GM10248 (cell line): ENCODE measurements around the gene SMIM7.

Experiments used
- CTCF ChIA-PET: fragments of 300-600 bp; sonication (Branson Sonifier 250); formaldehyde crosslinking; extraction: SDS; loops from one replicate; lab custom pipeline; 2021; ENCODE audit warnings: antibody characterized with exemption; lab: Yijun Ruan, JAX
- POLR2A ChIA-PET: fragments of 350-650 bp; sonication (Branson Sonifier 250); formaldehyde crosslinking; extraction: SDS; loops from one replicate; lab custom pipeline; 2020; ENCODE audit warnings: antibody characterized with exemption; lab: Yijun Ruan, JAX
- DNase-seq: peaks from one replicate; pipeline ENCODE4 v3.0.0; 2012; ENCODE audit errors: extremely low spot score
- CTCF ChIP-seq: IDR thresholded peaks from 2 replicates; pipeline ENCODE4 v1.5.1; 2012; ENCODE audit warnings: mild to moderate bottlenecking, low read depth; ENCODE audit errors: extremely low read depth, missing control alignments, control extremely low read depth

The SMIM7 gene

GRCh38 chr19:16659832-16660708, at the start of gene SMIM7:
TSS of gene SMIM7 (minus strand) at chr19:16660144. CDS start at chr19:16660110, 34 bp downstream.
- peak; percentile 40 for TF ChIP-seq CTCF
- DNase-seq = peak; percentile 99
- ChIA-PET CTCF (interaction anchor here (1.0 to 1.5 kb wide), 6 partner anchors 10 to 575 kb away, joined by 3 to 4 read pairs (median 4); no protein-coding TSS in a partner anchor), POLR2A (interaction anchor here (2.2 to 2.3 kb wide), 2 partner anchors 32 to 75 kb away, joined by 6 to 14 read pairs; partner anchors contain the start of gene MED26)

GRCh38 chr19:16703677-16704076, 43.7 kb upstream of the SMIM7 start:
- TF ChIP-seq CTCF = no peak
- ChIA-PET POLR2A (no interaction called here), CTCF (interaction anchor here (1.2 to 1.5 kb wide), 2 partner anchors 9 to 11 kb away, joined by 4 read pairs; no protein-coding TSS in a partner anchor)
- no peak for DNase-seq

- TF ChIP-seq CTCF = no peak
- ChIA-PET POLR2A (no interaction called here), CTCF (no interaction called here)
- no peak for DNase-seq
Observed at GRCh38 chr19:16702123-16702522, 42.2 kb upstream of the SMIM7 start.

GRCh38 chr19:16698914-16699313, 39.0 kb upstream of the SMIM7 start:
- CTCF ChIA-PET = interaction anchor here (2.0 kb wide), 1 partner anchor 16 kb away, joined by 6 read pairs; no protein-coding TSS in a partner anchor
- no peak for TF ChIP-seq CTCF
- no peak for DNase-seq
- POLR2A ChIA-PET = no interaction called here

- CTCF ChIA-PET = interaction anchor here (1.3 to 1.6 kb wide), 2 partner anchors 11 to 16 kb away, joined by 4 to 6 read pairs; no protein-coding TSS in a partner anchor
- POLR2A ChIA-PET = no interaction called here
- no peak for TF ChIP-seq CTCF
- DNase-seq = no peak
Observed at GRCh38 chr19:16688084-16688483, 28.1 kb upstream of the SMIM7 start.

GRCh38 chr19:16684216-16684615, 24.3 kb upstream of the SMIM7 start:
- POLR2A ChIA-PET = no interaction called here
- TF ChIP-seq CTCF = no peak
- CTCF ChIA-PET = no interaction called here
- DNase-seq = no peak
